ENCODE measurements around the gene HLA-DOB.

HLA-DOB gene

GRCh38 chr6:32843331-32843978 is 26.7 kb upstream of the HLA-DOB start:
- Histone ChIP-seq H3K9me2 (ENCODE audit: low read depth, low read length) (no peaks in the 10 kb centered on the region), H3K4me1 (ENCODE audit: insufficient read depth, low read length, severe bottlenecking) (peaks cover 53% of the 10 kb centered on the region), H3K4me3 (ENCODE audit: low read depth, low read length, poor library complexity, severe bottlenecking) (peak overlapping the region; percentile 82), H3K36me3 (ENCODE audit: insufficient read depth, low read length) (peaks cover 59% of the 10 kb centered on the region), H3K79me2 (ENCODE audit: insufficient read depth, low read length) (no peaks in the 10 kb centered on the region), H2AFZ (ENCODE audit: low read length) (no peak overlapping the region), H3K4me2 (ENCODE audit: low read length) (peak overlapping the region; percentile 84), H3K27ac (ENCODE audit: low read depth, low read length, poor library complexity, severe bottlenecking) (peak overlapping the region; percentile 95), H3K27me3 (ENCODE audit: insufficient read depth, low read length) (no peaks in the 10 kb centered on the region), H3K9ac (ENCODE audit: low read length) (peak overlapping the region; percentile 97), H4K20me1 (ENCODE audit: insufficient read depth, low read length) (no peaks in the 10 kb centered on the region), H3K9me3 (ENCODE audit: low read length) (no peaks in the 10 kb centered on the region), H3F3A (ENCODE audit: insufficient read depth, low read length) (no peaks in the 10 kb centered on the region)
- TF ChIP-seq CTCF (IDR thresholded peaks at IDR 0.05; ENCODE audit: low read length), result no peak
- TF ChIP-seq EZH2 (IDR thresholded peaks at IDR 0.05; ENCODE audit: borderline replicate concordance, low read length), result no peak

- no peaks in the 10 kb centered on the region for H4K20me1 ChIP-seq (ENCODE audit: insufficient read depth, low read length)
- H3K9ac ChIP-seq (ENCODE audit: low read length), result peak overlapping the region; percentile 97
- peak overlapping the region; percentile 84 for H3K4me2 ChIP-seq (ENCODE audit: low read length)
- no peaks in the 10 kb centered on the region for H3F3A ChIP-seq (ENCODE audit: insufficient read depth, low read length)
- H3K4me3 ChIP-seq (ENCODE audit: low read depth, low read length, poor library complexity, severe bottlenecking), result peak overlapping the region; percentile 82
- H3K9me2 ChIP-seq (ENCODE audit: low read depth, low read length), result no peaks in the 10 kb centered on the region
- H3K4me1 ChIP-seq (ENCODE audit: insufficient read depth, low read length, severe bottlenecking), result peaks cover 54% of the 10 kb centered on the region
- peak overlapping the region; percentile 95 for H3K27ac ChIP-seq (ENCODE audit: low read depth, low read length, poor library complexity, severe bottlenecking)
- no peak for TF ChIP-seq CTCF (IDR thresholded peaks at IDR 0.05; ENCODE audit: low read length)
- no peak for TF ChIP-seq EZH2 (IDR thresholded peaks at IDR 0.05; ENCODE audit: borderline replicate concordance, low read length)
- H3K9me3 ChIP-seq (ENCODE audit: low read length), result no peaks in the 10 kb centered on the region
- no peak overlapping the region for H2AFZ ChIP-seq (ENCODE audit: low read length)
- peaks cover 4% of the 10 kb centered on the region; the same call in 1 of the 2 replicates for H3K79me2 ChIP-seq (ENCODE audit: insufficient read depth, low read length)
- no peaks in the 10 kb centered on the region for H3K27me3 ChIP-seq (ENCODE audit: insufficient read depth, low read length)
- H3K36me3 ChIP-seq (ENCODE audit: insufficient read depth, low read length), result peaks cover 52% of the 10 kb centered on the region
These were observed 25.9 kb upstream of the HLA-DOB start for GRCh38 chr6:32842690-32843089.

- Histone ChIP-seq H3K36me3 (ENCODE audit: insufficient read depth, low read length) (peaks cover 49% of the 10 kb centered on the region), H3K9ac (ENCODE audit: low read length) (peak overlapping the region; percentile 97; the same call in 1 of the 2 replicates), H3K27ac (ENCODE audit: low read depth, low read length, poor library complexity, severe bottlenecking) (peak overlapping the region; percentile 95), H3F3A (ENCODE audit: insufficient read depth, low read length) (no peaks in the 10 kb centered on the region), H3K4me3 (ENCODE audit: low read depth, low read length, poor library complexity, severe bottlenecking) (peak overlapping the region; percentile 82), H3K4me1 (ENCODE audit: insufficient read depth, low read length, severe bottlenecking) (peaks cover 60% of the 10 kb centered on the region), H3K4me2 (ENCODE audit: low read length) (peak overlapping the region; percentile 84; the same call in 1 of the 2 replicates), H4K20me1 (ENCODE audit: insufficient read depth, low read length) (no peaks in the 10 kb centered on the region), H3K9me2 (ENCODE audit: low read depth, low read length) (no peaks in the 10 kb centered on the region), H3K79me2 (ENCODE audit: insufficient read depth, low read length) (peaks cover 9% of the 10 kb centered on the region), H3K27me3 (ENCODE audit: insufficient read depth, low read length) (no peaks in the 10 kb centered on the region), H2AFZ (ENCODE audit: low read length) (no peak overlapping the region), H3K9me3 (ENCODE audit: low read length) (no peaks in the 10 kb centered on the region)
- TF ChIP-seq EZH2 (IDR thresholded peaks at IDR 0.05; ENCODE audit: borderline replicate concordance, low read length), result no peak
- TF ChIP-seq CTCF (IDR thresholded peaks at IDR 0.05; ENCODE audit: low read length), result no peak
These were observed 25.3 kb upstream of the HLA-DOB start for GRCh38 chr6:32842021-32842650.
